GM23248 (cell line): ENCODE data around the gene BMPR2.
"Not testable (repeated sequence)": the region's sequence is repeated elsewhere in the genome, so short reads cannot be mapped to it uniquely, and the experiment has no call there.

Source experiments
- EZH2 ChIP-seq: fragments of 200-600 bp; sonication (generic); IDR thresholded peaks from 2 replicates; pipeline ENCODE4 v1.6.1; 2018; ENCODE audit warnings: antibody characterized with exemption, mild to moderate bottlenecking; ENCODE audit not compliant: insufficient read depth, poor library complexity, severe bottlenecking
- EZH2phosphoT487 ChIP-seq: fragments of 200-600 bp; sonication (generic); IDR thresholded peaks from 2 replicates; pipeline ENCODE4 v1.6.1; 2018; ENCODE audit warnings: antibody characterized with exemption, moderate library complexity, mild to moderate bottlenecking, low read depth; ENCODE audit not compliant: insufficient read depth

GRCh38 chr2:202582846-202583245 is 206.7 kb downstream of the BMPR2 start:
- not testable (repeated sequence) for TF ChIP-seq EZH2, EZH2phosphoT487
